Activated T-helper 17 cell treated with anti-CD3 and anti-CD28 coated beads, Interleukin-2, amount 50 U/mL, for 72 hours (primary cell): ENCODE results near the gene MAPK12. TPM values are rescaled to one million over a fixed set of nuclear protein-coding genes. Genes with fewer than 3 reads are reported as not detected.

Experiments
- ATAC-seq: fragments of 150-1000 bp; cut with Tn5 transposase; replicated peaks from 2 replicates; pipeline ENCODE4 v1.10.0; 2021; ENCODE audit warnings: mild to moderate bottlenecking, moderate library complexity
- H3K27ac Mint-ChIP-seq: one replicate; pipeline ENCODE4 v1.8.0; 2022; ENCODE audit warnings: mixed read lengths
- H3K27me3 Mint-ChIP-seq: one replicate; pipeline ENCODE4 v1.8.0; 2022; ENCODE audit warnings: mixed read lengths
- H3K36me3 Mint-ChIP-seq: one replicate; pipeline ENCODE4 v1.8.0; 2022; ENCODE audit warnings: low read depth, mild to moderate bottlenecking, mixed read lengths
- H3K4me1 Mint-ChIP-seq: one replicate; pipeline ENCODE4 v1.8.0; 2022; ENCODE audit warnings: mixed read lengths
- H3K4me3 Mint-ChIP-seq: one replicate; pipeline ENCODE4 v1.8.0; 2022; ENCODE audit warnings: mild to moderate bottlenecking, mixed read lengths
- H3K9me3 Mint-ChIP-seq: one replicate; pipeline ENCODE4 v1.8.0; 2022; ENCODE audit warnings: mixed read lengths
- total RNA-seq, 2 donors: library from RNA; stranded (reverse); gene quantifications; one replicate each; pipeline ENCODE4 v1.2.3, GENCODE V29; 2022

MAPK12 gene
- total RNA-seq, 2 donors from 2014 or later: 5.0 to 14.8 TPM

- ATAC-seq: peak; percentile 72
- Mint-ChIP-seq H3K4me3 (peak overlapping the region; percentile 61), H3K27ac (no peak overlapping the region), H3K36me3 (no peaks in the 10 kb centered on the region), H3K9me3 (no peaks in the 10 kb centered on the region), H3K4me1 (peaks cover 5% of the 10 kb centered on the region), H3K27me3 (no peaks in the 10 kb centered on the region)
Observed at GRCh38 chr22:50270666-50271394, 9.3 kb upstream of the MAPK12 start.

DNA sequence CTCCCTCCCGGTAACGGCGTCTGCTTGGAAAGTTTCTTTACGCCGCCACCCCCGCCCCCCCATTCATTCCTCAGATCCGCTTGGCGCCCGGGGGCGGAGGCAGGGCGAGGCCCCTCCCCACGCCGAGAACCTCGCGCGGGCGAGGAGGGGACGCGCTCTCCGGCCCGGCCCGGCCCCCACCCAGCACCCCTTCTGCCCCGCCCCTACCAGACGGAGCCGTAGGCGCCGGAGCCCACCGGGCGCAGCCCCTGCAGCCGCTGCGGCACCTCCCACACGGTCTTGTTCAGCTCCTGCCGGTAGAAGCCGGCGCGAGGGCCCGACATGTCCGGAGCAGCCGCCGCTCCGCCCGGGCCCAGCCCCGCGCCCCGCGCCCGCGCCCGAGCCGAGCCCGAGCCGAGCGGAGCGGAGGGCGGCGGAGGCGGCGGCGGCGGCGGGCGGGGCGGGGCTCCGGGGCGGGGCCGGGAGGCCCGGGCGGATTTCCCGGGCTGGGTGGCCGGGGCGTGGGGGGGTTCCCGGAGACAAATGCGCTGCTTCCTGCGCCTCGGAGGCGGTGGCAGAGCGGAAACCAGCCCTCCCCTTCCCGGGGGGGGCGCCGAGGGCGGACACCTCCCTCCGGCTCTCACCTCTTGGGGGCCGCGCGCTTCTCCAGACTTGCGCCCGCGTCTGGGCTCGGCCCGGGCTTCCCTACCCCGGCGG is 8.6 kb upstream of the MAPK12 start, which contains the start of gene MAPK11:
Gene MAPK11 (minus strand): TSS at position 411 of the 696 bp plus-strand sequence. CDS start 88 bp downstream, at position 323.
- Mint-ChIP-seq H3K4me3 (peak within 1 kb of the TSS; percentile 62), H3K27me3 (no peaks in the 10 kb centered on the region), H3K9me3 (no peaks in the 10 kb centered on the region), H3K4me1 (peaks cover 5% of the 10 kb centered on the region), H3K27ac (no peak within 1 kb of the TSS), H3K36me3 (no peaks in the 10 kb centered on the region)
- ATAC-seq: peak; percentile 68

DNA sequence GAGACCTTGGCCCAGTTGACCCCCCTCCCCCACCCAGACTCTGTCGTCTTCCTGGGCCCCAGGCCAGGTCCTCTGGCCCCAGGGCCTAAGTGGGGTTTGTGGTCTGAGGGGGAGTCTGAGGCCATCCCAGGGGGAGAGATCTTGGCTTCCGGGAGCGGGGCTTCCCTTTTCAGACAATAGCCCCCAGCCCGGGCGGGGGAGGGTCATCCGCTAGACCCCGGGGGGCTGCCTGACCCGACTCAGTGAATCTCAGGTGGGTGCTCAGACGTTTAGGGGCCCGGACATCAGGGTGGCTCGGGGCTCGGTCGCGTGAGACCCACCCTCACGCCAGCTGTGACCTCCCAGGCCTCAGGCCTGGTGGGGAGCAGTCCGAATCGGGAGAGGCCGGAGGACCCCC is 8.1 kb upstream of the MAPK12 start:
- Mint-ChIP-seq H3K27me3 (no peaks in the 10 kb centered on the region), H3K4me1 (peaks cover 5% of the 10 kb centered on the region), H3K36me3 (no peaks in the 10 kb centered on the region), H3K4me3 (peak overlapping the region; percentile 62), H3K27ac (no peak overlapping the region), H3K9me3 (no peaks in the 10 kb centered on the region)
- ATAC-seq: no peak

- Mint-ChIP-seq H3K4me3 (peak overlapping the region; percentile 62), H3K27me3 (no peaks in the 10 kb centered on the region), H3K36me3 (no peaks in the 10 kb centered on the region), H3K4me1 (no peaks in the 10 kb centered on the region), H3K9me3 (no peaks in the 10 kb centered on the region), H3K27ac (no peak overlapping the region)
- ATAC-seq: no peak
Observed at GRCh38 chr22:50268655-50269113, 7.2 kb upstream of the MAPK12 start.

- no peaks in the 10 kb centered on the region for H3K36me3 Mint-ChIP-seq
- no peaks in the 10 kb centered on the region for H3K4me1 Mint-ChIP-seq
- H3K27ac Mint-ChIP-seq: no peak overlapping the region
- no peaks in the 10 kb centered on the region for H3K27me3 Mint-ChIP-seq
- H3K4me3 Mint-ChIP-seq: peak overlapping the region; percentile 62
- H3K9me3 Mint-ChIP-seq: no peaks in the 10 kb centered on the region
- ATAC-seq: no peak
Observed at GRCh38 chr22:50267591-50268390, 6.3 kb upstream of the MAPK12 start.

- Mint-ChIP-seq H3K27ac (no peak overlapping the region), H3K27me3 (peaks cover 4% of the 10 kb centered on the region), H3K9me3 (no peaks in the 10 kb centered on the region), H3K36me3 (no peaks in the 10 kb centered on the region), H3K4me3 (no peak overlapping the region), H3K4me1 (no peaks in the 10 kb centered on the region)
- no peak for ATAC-seq
Observed at GRCh38 chr22:50266994-50267393, 5.5 kb upstream of the MAPK12 start.

DNA sequence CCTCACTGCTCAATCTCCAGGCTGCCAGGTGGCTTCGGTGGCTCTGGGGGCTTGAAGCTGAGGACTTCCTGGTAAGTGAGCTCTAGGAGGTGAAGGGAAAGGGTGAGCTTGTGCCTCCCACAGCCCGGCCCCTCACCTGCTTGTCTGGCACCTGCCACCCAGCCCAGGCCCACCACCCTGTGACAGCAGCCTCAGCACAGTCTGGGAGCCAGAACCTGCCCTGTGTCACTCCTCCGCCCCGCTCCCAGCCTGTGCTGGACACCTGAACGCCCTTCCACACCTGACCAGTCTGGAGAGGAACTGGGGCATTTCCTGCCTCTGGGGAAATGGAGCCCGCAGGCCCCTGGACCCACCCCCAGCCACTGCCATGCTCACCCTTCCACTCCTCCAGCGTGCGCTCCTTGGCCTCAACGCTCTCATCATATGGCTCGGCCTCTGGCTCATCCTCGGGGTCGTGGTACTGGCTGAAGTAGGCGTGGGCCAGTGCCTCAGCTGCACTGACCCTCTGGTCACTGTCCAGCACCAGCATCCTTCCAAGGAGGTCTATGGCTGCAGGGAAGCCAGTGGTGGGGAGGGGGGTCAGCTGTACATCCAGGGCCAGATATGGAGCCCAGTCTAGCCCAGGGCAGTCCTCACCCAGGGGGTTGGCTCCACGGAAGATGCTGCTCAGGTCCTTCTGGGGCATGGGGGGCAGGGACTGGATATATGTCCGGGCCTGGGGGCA is 3.6 kb upstream of the MAPK12 start:
- ATAC-seq: no peak
- no peak overlapping the region for H3K27ac Mint-ChIP-seq
- no peaks in the 10 kb centered on the region for H3K4me1 Mint-ChIP-seq
- no peaks in the 10 kb centered on the region for H3K36me3 Mint-ChIP-seq
- no peak overlapping the region for H3K4me3 Mint-ChIP-seq
- H3K9me3 Mint-ChIP-seq: no peaks in the 10 kb centered on the region
- H3K27me3 Mint-ChIP-seq: peaks cover 5% of the 10 kb centered on the region

DNA sequence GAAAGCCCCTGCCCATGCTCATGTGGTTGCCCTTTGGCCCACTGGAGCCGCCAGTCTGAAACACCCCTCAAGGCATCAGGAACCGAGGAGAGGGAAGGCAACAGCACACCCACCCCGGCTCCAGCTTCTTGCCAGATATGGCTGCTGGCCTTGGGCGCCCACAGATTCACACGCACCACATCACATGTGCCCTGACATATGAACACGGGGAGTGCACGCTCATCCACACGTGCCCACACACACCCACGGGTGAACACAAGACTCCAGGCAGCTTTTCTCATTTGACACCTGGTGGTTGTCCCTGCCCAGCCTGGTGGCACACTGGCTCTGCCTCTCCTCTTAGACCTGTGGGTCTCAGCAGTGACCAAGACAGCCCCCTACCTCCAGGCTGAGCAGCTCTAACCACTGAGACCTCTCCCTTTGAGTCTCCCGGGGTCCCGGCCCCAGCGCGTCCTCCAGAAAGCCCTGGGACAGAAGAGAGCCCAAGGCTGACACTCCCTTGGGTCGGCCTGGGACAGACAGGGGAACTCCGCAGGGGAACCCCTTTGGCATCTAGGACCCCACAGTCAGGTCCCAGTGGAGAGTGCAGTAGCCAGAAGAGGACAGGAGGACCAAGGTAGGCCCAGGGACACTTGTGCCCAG is 2.7 kb upstream of the MAPK12 start:
- H3K27ac Mint-ChIP-seq: no peak overlapping the region
- H3K27me3 Mint-ChIP-seq: peaks cover 5% of the 10 kb centered on the region
- H3K9me3 Mint-ChIP-seq: no peaks in the 10 kb centered on the region
- no peak for ATAC-seq
- no peaks in the 10 kb centered on the region for H3K4me1 Mint-ChIP-seq
- no peaks in the 10 kb centered on the region for H3K36me3 Mint-ChIP-seq
- no peak overlapping the region for H3K4me3 Mint-ChIP-seq

DNA sequence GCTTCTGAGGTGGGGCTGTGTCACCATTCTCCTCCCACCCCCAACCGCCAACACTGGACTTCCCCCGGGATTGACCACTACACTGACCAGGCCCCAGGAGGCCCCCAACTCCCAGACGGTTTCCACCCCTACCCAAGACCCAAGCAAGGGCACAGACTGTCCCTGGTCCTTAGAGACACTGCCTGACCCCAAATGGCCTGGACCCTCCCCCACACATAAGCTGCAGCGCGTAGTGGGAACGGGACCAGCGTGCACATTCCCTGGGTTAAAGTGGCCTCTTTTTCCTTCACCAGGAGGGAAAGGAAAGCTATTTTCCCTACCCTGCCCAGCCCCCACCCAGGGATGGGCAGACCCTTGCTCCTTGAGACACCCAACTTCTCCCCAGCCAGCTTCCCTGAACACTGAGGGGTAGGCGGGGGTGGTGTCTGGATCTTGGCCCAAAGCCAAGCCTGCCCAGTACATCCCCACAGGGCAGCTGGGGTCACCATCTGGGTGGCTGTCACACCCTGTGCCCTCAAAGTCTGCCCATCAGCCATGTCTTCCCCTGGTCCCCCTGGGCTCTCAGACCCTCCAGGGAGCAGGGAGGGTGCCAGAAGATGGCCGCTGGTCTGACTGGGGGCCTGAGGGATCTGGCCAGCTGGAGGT is 1.6 kb upstream of the MAPK12 start:
- Mint-ChIP-seq H3K4me1 (no peaks in the 10 kb centered on the region), H3K27ac (no peak overlapping the region), H3K27me3 (peaks cover 10% of the 10 kb centered on the region), H3K36me3 (no peaks in the 10 kb centered on the region), H3K9me3 (no peaks in the 10 kb centered on the region), H3K4me3 (no peak overlapping the region)
- no peak for ATAC-seq

- Mint-ChIP-seq H3K27me3 (peaks cover 10% of the 10 kb centered on the region), H3K4me3 (peak overlapping the region; percentile 69), H3K9me3 (no peaks in the 10 kb centered on the region), H3K36me3 (no peaks in the 10 kb centered on the region), H3K27ac (no peak overlapping the region), H3K4me1 (no peaks in the 10 kb centered on the region)
- ATAC-seq: no peak
Observed at GRCh38 chr22:50262460-50262911, 1.0 kb upstream of the MAPK12 start.

DNA sequence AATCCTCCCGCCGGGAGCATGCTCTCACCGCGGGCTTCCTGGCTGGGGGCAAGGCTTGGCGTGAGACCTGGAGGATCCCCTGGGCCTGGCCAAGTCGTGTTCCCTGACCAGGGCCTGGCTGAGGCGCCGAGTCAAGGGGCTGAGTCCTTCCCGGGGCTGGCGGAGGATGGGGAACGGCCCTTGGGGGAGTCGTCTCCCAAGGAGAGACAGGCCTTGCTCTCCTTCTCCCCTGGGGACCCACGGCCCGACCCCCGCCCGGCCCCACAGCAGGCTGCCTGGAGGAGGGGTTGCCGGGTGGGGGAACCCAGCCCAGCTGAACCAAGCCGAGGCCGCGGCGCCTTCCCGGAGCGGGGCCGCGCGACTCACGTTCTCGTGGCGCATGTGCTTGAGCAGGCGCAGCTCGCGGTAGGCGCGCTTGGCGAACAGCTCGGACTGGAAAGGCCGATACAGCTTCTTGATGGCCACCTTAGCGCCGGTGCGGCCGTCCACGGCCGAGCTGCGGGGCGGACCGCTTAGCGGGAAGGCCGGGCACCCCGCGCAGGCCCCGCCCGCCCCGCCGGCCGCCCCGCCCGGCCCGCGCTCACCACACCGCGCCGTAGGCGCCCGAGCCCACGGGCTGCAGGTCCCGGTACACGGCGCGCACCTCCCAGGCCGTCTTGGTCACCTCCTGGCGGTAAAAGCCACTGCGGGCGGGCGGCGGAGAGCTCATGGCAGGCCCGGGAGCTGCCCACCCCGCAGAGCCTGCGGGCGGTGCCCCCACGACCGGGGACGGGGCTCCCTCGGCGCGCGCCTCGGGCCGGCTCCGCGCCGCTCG is 475 bp downstream of the MAPK12 start:
- Mint-ChIP-seq H3K27me3 (peaks cover 10% of the 10 kb centered on the region), H3K27ac (no peak overlapping the region)

DNA sequence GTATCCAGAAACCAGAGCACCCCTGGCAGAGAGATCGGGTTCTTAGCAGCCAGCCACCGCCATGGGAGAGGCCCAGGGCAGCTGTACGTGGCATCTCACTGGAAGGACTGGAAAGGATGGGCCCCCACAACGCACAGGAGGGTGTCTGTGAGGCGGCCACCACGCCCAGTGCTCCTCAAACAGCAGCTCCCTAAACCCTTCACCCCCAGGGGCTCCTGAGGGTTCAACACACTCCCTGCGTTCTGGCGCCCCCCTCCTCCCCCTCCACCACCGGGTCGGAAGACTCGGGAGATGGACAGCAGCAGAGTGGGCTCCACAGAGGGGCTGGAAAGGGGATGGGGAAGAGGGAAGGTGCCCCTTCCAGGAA is 1.1 kb downstream of the MAPK12 start:
- no peak for ATAC-seq
- Mint-ChIP-seq H3K27ac (no peak overlapping the region), H3K27me3 (peaks cover 10% of the 10 kb centered on the region), H3K4me3 (no peak overlapping the region), H3K9me3 (no peaks in the 10 kb centered on the region), H3K36me3 (no peaks in the 10 kb centered on the region), H3K4me1 (no peaks in the 10 kb centered on the region)

More for the DNA sequence above, 475 bp downstream of the MAPK12 start:
- H3K4me3 Mint-ChIP-seq: no peak overlapping the region
- H3K9me3 Mint-ChIP-seq: no peaks in the 10 kb centered on the region
- H3K36me3 Mint-ChIP-seq: no peaks in the 10 kb centered on the region
- H3K4me1 Mint-ChIP-seq: no peaks in the 10 kb centered on the region
- ATAC-seq: peak; percentile 41

DNA sequence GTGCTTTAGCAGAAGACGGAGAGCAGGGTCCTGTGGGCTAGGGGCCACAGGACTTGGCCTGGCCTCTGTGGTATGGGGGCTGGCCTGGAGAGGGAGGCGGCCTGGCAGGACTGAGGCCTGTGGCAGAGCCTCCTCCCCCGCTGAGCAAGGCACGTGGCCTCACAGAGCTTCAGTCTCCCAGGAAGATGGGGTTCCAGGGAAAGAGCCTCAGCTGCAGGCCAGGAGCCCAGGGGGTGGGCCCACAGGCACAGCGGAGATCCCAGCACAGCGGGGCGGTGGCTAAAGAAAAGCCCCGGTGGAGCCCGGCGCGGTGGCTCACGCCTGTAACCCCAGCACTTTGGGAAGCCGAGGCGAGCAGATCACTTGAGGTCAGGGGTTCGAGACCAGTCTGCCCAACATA is 2.2 kb downstream of the MAPK12 start:
- H3K27ac Mint-ChIP-seq: no peak overlapping the region
- no peaks in the 10 kb centered on the region for H3K9me3 Mint-ChIP-seq
- H3K4me1 Mint-ChIP-seq: no peaks in the 10 kb centered on the region
- no peak overlapping the region for H3K4me3 Mint-ChIP-seq
- peaks cover 10% of the 10 kb centered on the region for H3K27me3 Mint-ChIP-seq
- ATAC-seq: no peak
- no peaks in the 10 kb centered on the region for H3K36me3 Mint-ChIP-seq
